CD14-positive monocyte (primary cell): ENCODE measurements around the gene DMRT1. TPM values are rescaled to one million over a fixed set of nuclear protein-coding genes. Genes with fewer than 3 reads are reported as not detected.
"Not testable (repeated sequence)": the region's sequence is repeated elsewhere in the genome, so short reads cannot be mapped to it uniquely, and the experiment has no call there.

ENCODE experiments used
- DNase-seq, 3 donors: peaks; one replicate each; pipeline ENCODE4 v3.0.0-alpha.2; 2011 to 2022
- H2AFZ ChIP-seq: 2 replicates; pipeline ENCODE4 v1.6.0; 2012; ENCODE audit warnings: mild to moderate bottlenecking, low read depth, low read length, inconsistent platforms; ENCODE audit not compliant: insufficient read depth, poor library complexity, severe bottlenecking
- H3K27ac ChIP-seq, 2 donors: 1 replicate in 1 of 2; 2 replicates in 1 of 2; pipeline ENCODE4 v1.5.1; 2012 to 2013; ENCODE audit warnings: low read length in 2 of 2, control low read depth in 1 of 2, inconsistent platforms in 1 of 2, low read depth in 1 of 2, mild to moderate bottlenecking in 1 of 2
- H3K27me3 ChIP-seq, 2 donors: one replicate each; pipeline versions ENCODE4 v1.6.0 to v1.6.1; 2011 to 2013; ENCODE audit warnings: low read length in 2 of 2; ENCODE audit not compliant: control insufficient read depth in 2 of 2, insufficient read depth in 2 of 2
- H3K36me3 ChIP-seq, 2 donors: replicated peaks in 1 of 2; 1 replicate in 1 of 2; 2 replicates in 1 of 2; pipeline versions ENCODE4 v1.5.1 to v1.6.1; 2012 to 2013; ENCODE audit warnings: low read length in 2 of 2, control low read depth in 1 of 2, inconsistent platforms in 1 of 2, mild to moderate bottlenecking in 1 of 2; ENCODE audit not compliant: insufficient read depth in 2 of 2, control insufficient read depth in 1 of 2
- H3K4me1 ChIP-seq, 2 donors: 1 replicate in 1 of 2; 2 replicates in 1 of 2; pipeline versions ENCODE4 v1.5.1 to v1.6.1; 2012 to 2013; ENCODE audit warnings: low read length in 2 of 2, control low read depth in 1 of 2, inconsistent platforms in 1 of 2, mild to moderate bottlenecking in 1 of 2, moderate library complexity in 1 of 2; ENCODE audit not compliant: insufficient read depth in 2 of 2, control insufficient read depth in 1 of 2
- H3K4me2 ChIP-seq: replicated peaks from 2 replicates; pipeline ENCODE3; 2012; ENCODE audit warnings: low read length, moderate library complexity, mild to moderate bottlenecking; ENCODE audit not compliant: poor library complexity, severe bottlenecking; ENCODE audit errors: extremely low read depth
- H3K4me3 ChIP-seq, 3 experiments: fragments of 200-600 bp in 1 of 3; sonication (generic) in 1 of 3; replicated peaks in 1 of 3; 1 replicate in 2 of 3; 2 replicates in 1 of 3; pipeline ENCODE4 v1.5.1; 2011 to 2013; ENCODE audit warnings: low read length in 3 of 3, mild to moderate bottlenecking in 3 of 3, control low read depth in 2 of 3, low read depth in 2 of 3, inconsistent platforms in 1 of 3, moderate library complexity in 1 of 3
- H3K79me2 ChIP-seq: 2 replicates; pipeline ENCODE4 v1.6.0; 2012; ENCODE audit warnings: mild to moderate bottlenecking, control low read depth, inconsistent platforms, low read length, moderate library complexity; ENCODE audit not compliant: insufficient read depth
- H3K9ac ChIP-seq: 2 replicates; pipeline ENCODE4 v1.6.0; 2017; ENCODE audit warnings: low read length, mild to moderate bottlenecking; ENCODE audit not compliant: insufficient read depth, poor library complexity, severe bottlenecking
- H3K9me3 ChIP-seq, 2 donors: replicated peaks in 1 of 2; 1 replicate in 1 of 2; 2 replicates in 1 of 2; pipeline versions ENCODE4 v1.5.1 to v1.6.1; 2012 to 2013; ENCODE audit warnings: low read length in 2 of 2, control low read depth in 1 of 2; ENCODE audit not compliant: control insufficient read depth in 1 of 2, insufficient read depth in 1 of 2
- H4K20me1 ChIP-seq: 2 replicates; pipeline ENCODE4 v1.6.0; 2012; ENCODE audit warnings: mild to moderate bottlenecking, low read length, control low read depth, moderate library complexity; ENCODE audit not compliant: insufficient read depth
- H3K27ac Mint-ChIP-seq, 7 donors: one replicate each; pipeline ENCODE4 v1.8.0; 2020; ENCODE audit warnings: mild to moderate bottlenecking in 7 of 7, mixed read lengths in 7 of 7, moderate library complexity in 6 of 7, inconsistent platforms in 2 of 7
- H3K27me3 Mint-ChIP-seq, 3 donors: one replicate each; pipeline ENCODE4 v1.8.0; 2021 to 2022; ENCODE audit warnings: low read depth in 3 of 3, mild to moderate bottlenecking in 3 of 3, mixed read lengths in 3 of 3, moderate library complexity in 3 of 3, inconsistent platforms in 1 of 3
- H3K36me3 Mint-ChIP-seq, 2 donors: one replicate each; pipeline ENCODE4 v1.8.0; 2020; ENCODE audit warnings: mixed read lengths in 2 of 2, inconsistent platforms in 1 of 2, mild to moderate bottlenecking in 1 of 2
- H3K4me1 Mint-ChIP-seq: one replicate; pipeline ENCODE4 v1.8.0; 2020; ENCODE audit warnings: mild to moderate bottlenecking, mixed read lengths
- H3K4me3 Mint-ChIP-seq, 2 donors: one replicate each; pipeline ENCODE4 v1.8.0; 2020; ENCODE audit warnings: mild to moderate bottlenecking in 2 of 2, mixed read lengths in 2 of 2, moderate library complexity in 1 of 2
- H3K9me3 Mint-ChIP-seq, 7 donors: one replicate each; pipeline ENCODE4 v1.8.0; 2020 to 2022; ENCODE audit warnings: mixed read lengths in 7 of 7, mild to moderate bottlenecking in 6 of 7, moderate library complexity in 6 of 7, inconsistent platforms in 2 of 7
- CTCF ChIP-seq: fragments of 200-600 bp; IDR thresholded peaks from one replicate; pipeline ENCODE4 v1.8.0; 2022; ENCODE audit warnings: antibody characterized with exemption, mild to moderate bottlenecking
- WGBS: methylation state at CpG from one replicate; pipeline ENCODE4 v1.1.5; 2013; ENCODE audit warnings: missing lambda C conversion rate; ENCODE audit not compliant: insufficient coverage; 5-methylcytosine and 5-hydroxymethylcytosine counted together
- intact Hi-C, 2 donors: fragments of 100-400 bp; cut with micrococcal nuclease; formaldehyde crosslinking; loops; one replicate each; pipeline versions ENCODE4 v1.15.0 to v1.15.1; 2023
- polyA plus RNA-seq, 3 donors: library from polyadenylated mRNA; depleted of rRNA in 1 of 3; unstranded in 2 of 3; stranded (reverse) in 1 of 3; fragments of 300-500 nt in 2 of 3; fragments of >200 nt in 1 of 3; fragmentation: Illumina TruSeq in 2 of 3; gene quantifications; 1 replicate in 2 of 3; 2 replicates in 1 of 3; pipeline ENCODE4 v1.2.3, GENCODE V29; 2012 to 2021

DMRT1 gene
- polyA plus RNA-seq, 3 donors, result not detected

- Histone ChIP-seq H3K9ac (no peak overlapping the region), H2AFZ (no peak overlapping the region), H3K4me3 (no peak overlapping the region), H3K4me2 (no peak overlapping the region), H3K4me1 (no peaks in the 10 kb centered on the region), H3K27me3 (peaks cover 0 to 4% of the 10 kb centered on the region in 2 donors), H3K9me3 (no peaks in the 10 kb centered on the region), H3K36me3 (no peaks in the 10 kb centered on the region), H3K79me2 (no peaks in the 10 kb centered on the region), H4K20me1 (no peaks in the 10 kb centered on the region), H3K27ac (no peak overlapping the region)
- 100% methylated on average over 1 of the region's 4 CpGs for WGBS
- Mint-ChIP-seq H3K4me3 (peak overlapping the region in 1 of 2 donors; percentile 17), H3K27ac (peak overlapping the region in 1 of 7 donors; percentile 22), H3K36me3 (no peaks in the 10 kb centered on the region), H3K4me1 (no peaks in the 10 kb centered on the region), H3K9me3 (peaks cover 0 to 13% (median 0%) of the 10 kb centered on the region in 7 donors), H3K27me3 (peaks cover 7 to 31% (median 10%) of the 10 kb centered on the region in 3 donors)
- no peak for TF ChIP-seq CTCF
- DNase-seq, result no peak
- intact Hi-C loops, result no loop called here
Observed at GRCh38 chr9:860706-861105, 19.2 kb downstream of the DMRT1 start.

- H3K9me3 ChIP-seq, H4K20me1 ChIP-seq, H3K4me3 Mint-ChIP-seq, H3K36me3 Mint-ChIP-seq, DNase-seq, intact Hi-C loops, H3K4me3 ChIP-seq, H3K79me2 ChIP-seq, H3K36me3 ChIP-seq, H3K9ac ChIP-seq, H3K4me1 Mint-ChIP-seq, H2AFZ ChIP-seq, H3K27ac ChIP-seq, H3K4me2 ChIP-seq, H3K27me3 ChIP-seq, H3K27ac Mint-ChIP-seq, H3K4me1 ChIP-seq: not testable (repeated sequence)
- Mint-ChIP-seq H3K9me3 (peaks cover 0 to 13% (median 0%) of the 10 kb centered on the region in 7 donors), H3K27me3 (peaks cover 10 to 31% (median 10%) of the 10 kb centered on the region in 3 donors)
- 100% methylated on average over 12 of the region's 30 CpGs for WGBS
Observed at GRCh38 chr9:861525-861924, 20.0 kb downstream of the DMRT1 start.
